ENCODE results near the gene ZNF324. TPM values are rescaled to one million over a fixed set of nuclear protein-coding genes. Genes with fewer than 3 reads are reported as not detected.

ZNF324 gene
- total and polyA plus RNA-seq, 2 of the 13 experiments (the other 11 are each of a cell fraction or from before 2014, with no cell fraction given): 1.1 to 4.7 TPM

DNA sequence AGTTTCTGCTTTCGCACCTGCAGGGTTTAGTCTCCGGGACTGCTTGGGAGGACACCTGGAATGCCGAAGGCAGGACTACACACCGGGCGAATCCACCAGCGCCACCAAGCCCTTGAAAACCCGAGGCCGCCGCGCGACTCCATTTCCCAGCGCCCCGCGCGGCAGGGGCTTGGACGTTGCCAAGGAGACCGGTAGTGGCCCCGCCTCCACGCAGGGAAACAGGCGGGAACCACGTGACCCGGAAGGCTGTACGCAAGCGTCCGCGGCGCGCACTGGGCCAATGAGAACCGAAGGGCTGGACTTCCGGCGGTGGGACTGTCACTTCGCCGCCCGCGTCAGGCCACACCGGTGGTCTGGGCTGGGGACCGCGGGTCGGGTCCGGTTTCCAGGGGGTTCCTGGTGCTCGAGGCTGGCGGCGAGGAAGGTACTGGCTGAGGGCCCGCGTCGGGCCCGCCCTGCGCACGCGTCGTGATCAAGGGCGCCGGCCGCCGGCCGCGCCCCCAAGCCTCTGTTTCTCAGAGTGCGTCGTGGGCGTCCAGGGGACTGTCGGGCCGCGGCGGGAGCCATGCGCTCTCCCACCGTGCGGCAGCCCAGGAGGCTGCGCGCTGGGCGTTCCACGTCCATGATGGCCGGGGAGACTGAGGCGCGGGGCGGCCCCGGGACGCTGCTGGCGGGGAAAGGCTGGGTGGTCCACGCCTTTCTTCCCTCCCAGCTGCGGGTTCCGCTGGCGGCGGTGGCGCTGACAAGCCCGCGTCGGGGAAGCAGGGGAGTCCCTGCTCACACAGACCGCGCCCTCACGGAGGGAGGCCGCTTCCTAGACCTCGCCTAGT lies at the start of gene ZNF324 (continued):
- TF ChIP-seq, protein P1, sequence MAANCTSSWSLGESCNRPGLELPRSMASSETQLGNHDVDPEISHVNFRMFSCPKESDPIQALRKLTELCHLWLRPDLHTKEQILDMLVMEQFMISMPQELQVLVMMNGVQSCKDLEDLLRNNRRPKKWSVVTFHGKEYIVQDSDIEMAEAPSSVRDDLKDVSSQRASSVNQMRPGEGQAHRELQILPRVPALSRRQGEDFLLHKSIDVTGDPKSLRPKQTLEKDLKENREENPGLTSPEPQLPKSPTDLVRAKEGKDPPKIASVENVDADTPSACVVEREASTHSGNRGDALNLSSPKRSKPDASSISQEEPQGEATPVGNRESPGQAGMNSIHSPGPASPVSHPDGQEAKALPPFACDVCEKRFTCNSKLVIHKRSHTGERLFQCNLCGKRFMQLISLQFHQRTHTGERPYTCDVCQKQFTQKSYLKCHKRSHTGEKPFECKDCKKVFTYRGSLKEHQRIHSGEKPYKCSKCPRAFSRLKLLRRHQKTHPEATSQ (CRISPR knock-in tag; IDR thresholded peaks at IDR 0.05; ENCODE audit: borderline replicate concordance): no peak
- no peak for TF ChIP-seq ZFP1 (CRISPR knock-in tag; IDR thresholded peaks at IDR 0.05)
- TF ChIP-seq SIN3A (IDR thresholded peaks at IDR 0.05; ENCODE audit: borderline replicate concordance, low read depth, low read length): peak; percentile 82; the same call in 1 of the 2 replicates
- no peak for TF ChIP-seq ZMYM4 (CRISPR knock-in tag; IDR thresholded peaks at IDR 0.05)
- TF ChIP-seq, protein P2, sequence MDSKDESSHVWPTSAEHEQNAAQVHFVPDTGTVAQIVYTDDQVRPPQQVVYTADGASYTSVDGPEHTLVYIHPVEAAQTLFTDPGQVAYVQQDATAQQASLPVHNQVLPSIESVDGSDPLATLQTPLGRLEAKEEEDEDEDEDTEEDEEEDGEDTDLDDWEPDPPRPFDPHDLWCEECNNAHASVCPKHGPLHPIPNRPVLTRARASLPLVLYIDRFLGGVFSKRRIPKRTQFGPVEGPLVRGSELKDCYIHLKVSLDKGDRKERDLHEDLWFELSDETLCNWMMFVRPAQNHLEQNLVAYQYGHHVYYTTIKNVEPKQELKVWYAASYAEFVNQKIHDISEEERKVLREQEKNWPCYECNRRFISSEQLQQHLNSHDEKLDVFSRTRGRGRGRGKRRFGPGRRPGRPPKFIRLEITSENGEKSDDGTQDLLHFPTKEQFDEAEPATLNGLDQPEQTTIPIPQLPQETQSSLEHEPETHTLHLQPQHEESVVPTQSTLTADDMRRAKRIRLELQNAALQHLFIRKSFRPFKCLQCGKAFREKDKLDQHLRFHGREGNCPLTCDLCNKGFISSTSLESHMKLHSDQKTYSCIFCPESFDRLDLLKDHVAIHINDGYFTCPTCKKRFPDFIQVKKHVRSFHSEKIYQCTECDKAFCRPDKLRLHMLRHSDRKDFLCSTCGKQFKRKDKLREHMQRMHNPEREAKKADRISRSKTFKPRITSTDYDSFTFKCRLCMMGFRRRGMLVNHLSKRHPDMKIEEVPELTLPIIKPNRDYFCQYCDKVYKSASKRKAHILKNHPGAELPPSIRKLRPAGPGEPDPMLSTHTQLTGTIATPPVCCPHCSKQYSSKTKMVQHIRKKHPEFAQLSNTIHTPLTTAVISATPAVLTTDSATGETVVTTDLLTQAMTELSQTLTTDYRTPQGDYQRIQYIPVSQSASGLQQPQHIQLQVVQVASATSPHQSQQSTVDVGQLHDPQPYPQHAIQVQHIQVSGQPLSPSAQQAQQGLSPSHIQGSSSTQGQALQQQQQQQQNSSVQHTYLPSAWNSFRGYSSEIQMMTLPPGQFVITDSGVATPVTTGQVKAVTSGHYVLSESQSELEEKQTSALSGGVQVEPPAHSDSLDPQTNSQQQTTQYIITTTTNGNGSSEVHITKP (CRISPR knock-in tag; IDR thresholded peaks at IDR 0.05; ENCODE audit: low read depth): peak; percentile 59; the same call in 1 of the 2 replicates
- TF ChIP-seq NCOA2 (CRISPR knock-in tag; IDR thresholded peaks at IDR 0.05): no peak
- TF ChIP-seq MIER3 (CRISPR knock-in tag; IDR thresholded peaks at IDR 0.05; ENCODE audit: borderline replicate concordance): peak; percentile 68
- TF ChIP-seq GFI1 (CRISPR knock-in tag; IDR thresholded peaks at IDR 0.05; ENCODE audit: borderline replicate concordance): 0 out of 2 replicates have a peak, but pooled peaks have one; percentile 55
- TF ChIP-seq SNRNP70 (IDR thresholded peaks at IDR 0.05; ENCODE audit: low read depth, low read length): no peak
- no peak for TF ChIP-seq SMYD3 (CRISPR knock-in tag; IDR thresholded peaks at IDR 0.05)
- TF ChIP-seq ZNF562 (CRISPR knock-in tag; IDR thresholded peaks at IDR 0.05; ENCODE audit: borderline replicate concordance): no peak
- peak; percentile 81 for TF ChIP-seq CREB1 (IDR thresholded peaks at IDR 0.05)
- TF ChIP-seq CREB1 (CRISPR knock-in tag; IDR thresholded peaks at IDR 0.05): peak; percentile 83
- peak; percentile 39 for TF ChIP-seq XRCC5 (optimal IDR thresholded peaks at IDR 0.05; ENCODE audit: low read length)
- TF ChIP-seq TOPORS (CRISPR knock-in tag; IDR thresholded peaks at IDR 0.05): no peak
- TF ChIP-seq ZNF7 (CRISPR knock-in tag; IDR thresholded peaks at IDR 0.05): no peak
- TF ChIP-seq, protein P3, sequence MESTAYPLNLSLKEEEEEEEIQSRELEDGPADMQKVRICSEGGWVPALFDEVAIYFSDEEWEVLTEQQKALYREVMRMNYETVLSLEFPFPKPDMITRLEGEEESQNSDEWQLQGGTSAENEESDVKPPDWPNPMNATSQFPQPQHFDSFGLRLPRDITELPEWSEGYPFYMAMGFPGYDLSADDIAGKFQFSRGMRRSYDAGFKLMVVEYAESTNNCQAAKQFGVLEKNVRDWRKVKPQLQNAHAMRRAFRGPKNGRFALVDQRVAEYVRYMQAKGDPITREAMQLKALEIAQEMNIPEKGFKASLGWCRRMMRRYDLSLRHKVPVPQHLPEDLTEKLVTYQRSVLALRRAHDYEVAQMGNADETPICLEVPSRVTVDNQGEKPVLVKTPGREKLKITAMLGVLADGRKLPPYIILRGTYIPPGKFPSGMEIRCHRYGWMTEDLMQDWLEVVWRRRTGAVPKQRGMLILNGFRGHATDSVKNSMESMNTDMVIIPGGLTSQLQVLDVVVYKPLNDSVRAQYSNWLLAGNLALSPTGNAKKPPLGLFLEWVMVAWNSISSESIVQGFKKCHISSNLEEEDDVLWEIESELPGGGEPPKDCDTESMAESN (CRISPR knock-in tag; conservative IDR thresholded peaks at IDR 0.05): 0 out of 2 replicates have a peak, but pooled peaks have one; percentile 59
- no peak for TF ChIP-seq ZNF20 (CRISPR knock-in tag; IDR thresholded peaks at IDR 0.05)
- TF ChIP-seq SP5 (CRISPR knock-in tag; IDR thresholded peaks at IDR 0.05; ENCODE audit: borderline replicate concordance, low read depth): peak; percentile 57; the same call in 1 of the 2 replicates
- TF ChIP-seq ZNF326 (CRISPR knock-in tag; IDR thresholded peaks at IDR 0.05; ENCODE audit: borderline replicate concordance): no peak
- no peak for TF ChIP-seq CEBPB (IDR thresholded peaks at IDR 0.05; ENCODE audit: borderline replicate concordance, low read depth, low read length)
- TF ChIP-seq ZSCAN9 (CRISPR knock-in tag; IDR thresholded peaks at IDR 0.05; ENCODE audit: borderline replicate concordance): no peak
- no peak for TF ChIP-seq TRIM24 (CRISPR knock-in tag; IDR thresholded peaks at IDR 0.05)
- no peak for TF ChIP-seq AKAP8 (CRISPR knock-in tag; IDR thresholded peaks at IDR 0.05)
